ENCODE measurements around the gene SBSN. TPM values are rescaled to one million over a fixed set of nuclear protein-coding genes. Genes with fewer than 3 reads are reported as not detected.

The SBSN gene
- total RNA-seq, 1 experiment from 2014 or later, result 0.15 TPM

DNA sequence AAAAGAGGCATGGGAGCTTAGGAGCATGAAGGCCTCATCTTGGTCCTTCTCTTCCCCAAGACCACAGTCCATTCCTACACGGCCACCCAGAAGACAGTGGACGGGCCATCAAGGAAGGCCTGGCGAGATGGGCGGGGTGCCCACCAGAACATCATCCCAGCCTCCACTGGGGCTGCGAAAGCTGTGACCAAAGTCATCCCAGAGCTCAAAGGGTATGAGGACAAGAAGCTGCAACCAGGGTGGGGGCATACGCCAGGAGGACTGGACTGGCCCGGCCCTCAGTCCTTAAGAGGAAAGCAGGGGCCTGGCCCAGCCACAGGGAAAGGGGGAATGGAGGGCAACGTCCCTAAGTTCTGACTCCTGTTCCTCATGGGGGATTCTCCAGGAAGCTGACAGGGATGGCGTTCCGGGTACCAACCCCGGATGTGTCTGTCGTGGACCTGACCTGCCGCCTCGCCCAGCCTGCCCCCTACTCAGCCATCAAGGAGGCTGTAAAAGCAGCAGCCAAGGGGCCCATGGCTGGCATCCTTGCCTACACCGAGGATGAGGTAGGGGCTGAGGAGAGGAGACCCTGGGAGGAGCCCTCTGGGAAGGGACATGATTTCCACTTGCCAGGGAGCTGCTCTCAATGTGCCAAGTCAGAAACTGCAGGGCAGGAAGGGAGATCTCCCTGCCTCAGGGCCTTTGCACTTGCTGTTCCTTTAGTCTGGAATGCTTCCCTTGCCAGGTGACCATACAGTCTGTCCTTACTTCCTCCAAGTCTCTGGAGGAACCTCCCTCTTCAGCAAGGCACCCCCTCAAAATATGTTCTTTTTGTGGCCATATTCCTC lies 15.4 kb upstream of the SBSN start:
- no peak overlapping the region for H2BK20ac ChIP-seq (ENCODE audit: low read depth, low read length, poor library complexity, severe bottlenecking)
- peaks cover 6% of the 10 kb centered on the region; the same call in 1 of the 2 replicates for H3K4me1 ChIP-seq (ENCODE audit: insufficient read depth, low read length)
- Mint-ChIP-seq H3K36me3 (ENCODE audit: insufficient read depth in 1 of 3, low read depth in 3 of 3) (peaks cover 23 to 60% (median 45%) of the 10 kb centered on the region in 3 experiments; a peak in 6 of 7 replicates), H3K27ac (no peak overlapping the region), H3K4me1 (peaks cover 29 to 33% of the 10 kb centered on the region in 2 experiments), H3K27me3 (ENCODE audit: low read depth) (no peaks in the 10 kb centered on the region), H3K4me3 (peak overlapping the region; percentile 95 to 97), H3K9me3 (no peaks in the 10 kb centered on the region)
- H3K27ac ChIP-seq (ENCODE audit: insufficient read length, low read depth, low read length), result no peak overlapping the region
- no peak overlapping the region for H4K5ac ChIP-seq (ENCODE audit: insufficient read length, low read depth, low read length)
- no peak overlapping the region for H4K91ac ChIP-seq (ENCODE audit: insufficient read length, low read depth, low read length)
- H4K8ac ChIP-seq (replicated peaks; ENCODE audit: insufficient read length, low read depth, low read length), result no peak overlapping the region
- no peak overlapping the region for H3K4ac ChIP-seq (ENCODE audit: low read depth, low read length)
- H2BK12ac ChIP-seq (ENCODE audit: insufficient read length, low read depth, low read length), result no peak overlapping the region
- no peaks in the 10 kb centered on the region for H4K20me1 ChIP-seq (ENCODE audit: control insufficient read depth, insufficient read depth, insufficient read length)
- H3K4me2 ChIP-seq (ENCODE audit: insufficient read depth, insufficient read length, low read length), result no peak overlapping the region
- no peak overlapping the region for H2AK5ac ChIP-seq (ENCODE audit: insufficient read length, low read length)
- no peak for DNase-seq
- no peak overlapping the region for H3K56ac ChIP-seq (ENCODE audit: insufficient read length, low read depth, low read length)
- no peak overlapping the region for H2BK5ac ChIP-seq (ENCODE audit: insufficient read length, low read length)
- H3K14ac ChIP-seq (ENCODE audit: insufficient read depth, low read length), result no peak overlapping the region
- H3K9me3 ChIP-seq (ENCODE audit: control insufficient read depth, low read depth, low read length), result no peaks in the 10 kb centered on the region
- no peak overlapping the region for H3K23ac ChIP-seq (ENCODE audit: insufficient read length, low read depth, low read length)
- H3K79me1 ChIP-seq (ENCODE audit: insufficient read depth, low read depth, low read length, poor library complexity, severe bottlenecking), result no peaks in the 10 kb centered on the region
- peaks cover 5% of the 10 kb centered on the region; the same call in 1 of the 2 replicates for H3K79me2 ChIP-seq (ENCODE audit: insufficient read depth, low read length)
- peaks cover 13% of the 10 kb centered on the region for H3K23me2 ChIP-seq (ENCODE audit: insufficient read length, low read depth, low read length, poor library complexity, severe bottlenecking)
- no peak overlapping the region for H2BK15ac ChIP-seq (ENCODE audit: low read depth, low read length)
- TF ChIP-seq, protein P1, sequence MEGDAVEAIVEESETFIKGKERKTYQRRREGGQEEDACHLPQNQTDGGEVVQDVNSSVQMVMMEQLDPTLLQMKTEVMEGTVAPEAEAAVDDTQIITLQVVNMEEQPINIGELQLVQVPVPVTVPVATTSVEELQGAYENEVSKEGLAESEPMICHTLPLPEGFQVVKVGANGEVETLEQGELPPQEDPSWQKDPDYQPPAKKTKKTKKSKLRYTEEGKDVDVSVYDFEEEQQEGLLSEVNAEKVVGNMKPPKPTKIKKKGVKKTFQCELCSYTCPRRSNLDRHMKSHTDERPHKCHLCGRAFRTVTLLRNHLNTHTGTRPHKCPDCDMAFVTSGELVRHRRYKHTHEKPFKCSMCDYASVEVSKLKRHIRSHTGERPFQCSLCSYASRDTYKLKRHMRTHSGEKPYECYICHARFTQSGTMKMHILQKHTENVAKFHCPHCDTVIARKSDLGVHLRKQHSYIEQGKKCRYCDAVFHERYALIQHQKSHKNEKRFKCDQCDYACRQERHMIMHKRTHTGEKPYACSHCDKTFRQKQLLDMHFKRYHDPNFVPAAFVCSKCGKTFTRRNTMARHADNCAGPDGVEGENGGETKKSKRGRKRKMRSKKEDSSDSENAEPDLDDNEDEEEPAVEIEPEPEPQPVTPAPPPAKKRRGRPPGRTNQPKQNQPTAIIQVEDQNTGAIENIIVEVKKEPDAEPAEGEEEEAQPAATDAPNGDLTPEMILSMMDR (conservative IDR thresholded peaks at IDR 0.05), result no peak
- H3K27me3 ChIP-seq (ENCODE audit: insufficient read depth, low read length), result no peaks in the 10 kb centered on the region
- H2BK120ac ChIP-seq (ENCODE audit: low read depth, low read length, poor library complexity, severe bottlenecking), result no peak overlapping the region
- no peak overlapping the region for H3T11ph ChIP-seq (ENCODE audit: low read length)
- no peak overlapping the region for H3K18ac ChIP-seq (ENCODE audit: insufficient read length, low read depth, low read length)
- no peak overlapping the region for H2AFZ ChIP-seq (ENCODE audit: low read length)
- no peak overlapping the region for H3K9ac ChIP-seq (ENCODE audit: extremely low read depth, insufficient read length, low read length)
- WGBS (ENCODE audit: extremely low coverage, insufficient read length, low lambda C conversion rate), result no CpG with 5 or more reads among the region's 15 CpGs
